K562 (cell line): ENCODE data around the gene BRSK1. TPM values are rescaled to one million over a fixed set of nuclear protein-coding genes. Genes with fewer than 3 reads are reported as not detected.

Source experiments
- ATF1 ChIP-seq, 2 experiments: fragments of 450-650 bp in 1 of 2; IDR thresholded peaks; 2 replicates each; pipeline ENCODE4 v1.6.1; 2016; ENCODE audit warnings: missing compliant biosample characterization in 1 of 2, missing genetic modification characterization in 1 of 2
- DNMT1 ChIP-seq: fragments of 450-650 bp; IDR thresholded peaks from 2 replicates; pipeline ENCODE4 v1.6.1; 2016; ENCODE audit warnings: antibody characterized with exemption, mild to moderate bottlenecking
- JUND ChIP-seq, 2 experiments: IDR thresholded peaks; 2 replicates in 1 of 2; 3 replicates in 1 of 2; pipeline ENCODE4 v1.6.1; 2011; ENCODE audit warnings: borderline replicate concordance in 2 of 2, low read depth in 2 of 2, low read length in 2 of 2, improper control_type of control experiment in 1 of 2, missing biosample characterization in 1 of 2, missing genetic modification characterization in 1 of 2, missing genetic modification reagents in 1 of 2
- LCOR ChIP-seq: sonication (generic); formaldehyde crosslinking; IDR thresholded peaks from 2 replicates; pipeline ENCODE4 v1.8.0; 2022; ENCODE audit warnings: mild to moderate bottlenecking, missing genetic modification reagents
- MECOM ChIP-seq: fragments of 250-450 bp; sonication (Bioruptor Pico); IDR thresholded peaks from 2 replicates; pipeline ENCODE4 v1.8.0; 2022; ENCODE audit warnings: inconsistent platforms
- NCOA1 ChIP-seq: fragments of 450-650 bp; IDR thresholded peaks from 2 replicates; pipeline ENCODE4 v1.6.1; 2016; ENCODE audit warnings: low read depth
- NFE2L1 ChIP-seq: fragments of 450-650 bp; IDR thresholded peaks from 2 replicates; pipeline ENCODE4 v1.6.1; 2016; ENCODE audit warnings: missing genetic modification characterization, low read depth, mild to moderate bottlenecking, missing compliant biosample characterization, moderate library complexity, borderline replicate concordance
- NFXL1 ChIP-seq: fragments of 450-650 bp; formaldehyde crosslinking; IDR thresholded peaks from 2 replicates; pipeline ENCODE4 v1.4.0; 2021; ENCODE audit warnings: mild to moderate bottlenecking
- SAFB ChIP-seq: fragments of 200-400 bp; formaldehyde crosslinking; IDR thresholded peaks from 2 replicates; pipeline ENCODE4 v1.6.1; 2017; ENCODE audit warnings: low read depth, low read length, borderline replicate concordance
- SLC30A9 ChIP-seq: fragments of 250-450 bp; sonication (Bioruptor Pico); IDR thresholded peaks from 2 replicates; pipeline ENCODE4 v1.8.0; 2022; ENCODE audit warnings: mild to moderate bottlenecking, moderate library complexity
- SMARCA5 ChIP-seq: fragments of 450-650 bp; IDR thresholded peaks from 2 replicates; pipeline ENCODE4 v1.6.1; 2016
- SREBF1 ChIP-seq: fragments of 150-350 bp; IDR thresholded peaks from 2 replicates; pipeline ENCODE4 v1.6.1; 2014; ENCODE audit warnings: antibody characterized with exemption, low read depth, low read length, borderline replicate concordance
- TRIM24 ChIP-seq, 2 experiments: fragments of 450-650 bp; IDR thresholded peaks; 2 replicates each; pipeline ENCODE4 v1.6.1; 2016
- WHSC1 ChIP-seq: IDR thresholded peaks from one replicate; pipeline ENCODE4 v1.6.1; 2012; ENCODE audit warnings: low read length, control low read depth, inconsistent platforms
- ZBTB1 ChIP-seq: sonication (generic); formaldehyde crosslinking; IDR thresholded peaks from 2 replicates; pipeline ENCODE4 v1.8.1; 2023; ENCODE audit warnings: missing genetic modification reagents, low read depth, mild to moderate bottlenecking, borderline replicate concordance
- ZNF224 ChIP-seq: sonication (generic); formaldehyde crosslinking; IDR thresholded peaks from 2 replicates; pipeline ENCODE4 v1.8.0; 2022; ENCODE audit warnings: mild to moderate bottlenecking, missing genetic modification reagents
- ZNF354B ChIP-seq: fragments of 250-450 bp; sonication (Bioruptor Pico); IDR thresholded peaks from 2 replicates; pipeline ENCODE4 v1.4.0; 2020
- ZNF717 ChIP-seq: fragments of 250-450 bp; sonication (Bioruptor Pico); IDR thresholded peaks from 2 replicates; pipeline ENCODE4 v1.5.0; 2021
- ZNF77 ChIP-seq: fragments of 250-450 bp; sonication (Bioruptor Pico); IDR thresholded peaks from 2 replicates; pipeline ENCODE4 v1.5.0; 2020
- ZNF830 ChIP-seq: fragments of 250-450 bp; sonication (Bioruptor Pico); IDR thresholded peaks from 2 replicates; pipeline ENCODE4 v1.5.0; 2021; ENCODE audit warnings: mild to moderate bottlenecking
- polyA plus RNA-seq, 8 experiments: library from polyadenylated mRNA; depleted of rRNA in 4 of 8; stranded (reverse) in 5 of 8; unstranded in 3 of 8; fragments of >200 nt; fragmentation: Nextera tagmentation in 2 of 8; fragmentation: Illumina TruSeq in 1 of 8; extraction: Ambion mirVana in 2 of 8; extraction: Trizol in 1 of 8; gene quantifications; 2 replicates each; pipeline versions ENCODE4 v1.2.1 to v1.2.3, GENCODE V29; 2011 to 2014; ENCODE audit warnings: inconsistent platforms in 1 of 8, missing spikeins in 1 of 8
- total RNA-seq, 7 experiments: library from RNA; depleted of rRNA in 6 of 7; stranded (reverse); fragments of >200 nt in 6 of 7; fragmentation: Illumina TruSeq in 2 of 7; extraction: Trizol in 2 of 7; gene quantifications; 2 replicates each; pipeline versions ENCODE4 v1.2.1 to v1.2.3, GENCODE V29; 2011 to 2021; ENCODE audit warnings: low replicate concordance in 1 of 7
- TF ChIP-seq, protein P1 (sequence below), 2 experiments: fragments of 250-450 bp in 1 of 2; fragments of 450-650 bp in 1 of 2; sonication (Bioruptor Pico) in 1 of 2; IDR thresholded peaks; 2 replicates each; pipeline versions ENCODE4 v1.6.1 to v1.8.0; 2016 to 2021; ENCODE audit warnings: mild to moderate bottlenecking in 2 of 2, moderate library complexity in 2 of 2, missing compliant biosample characterization in 1 of 2, missing genetic modification characterization in 1 of 2
- TF ChIP-seq, protein P2 (sequence below): fragments of 450-650 bp; IDR thresholded peaks from 2 replicates; pipeline ENCODE4 v1.6.1; 2017; ENCODE audit warnings: mild to moderate bottlenecking, moderate library complexity
- TF ChIP-seq, protein P3 (sequence below): sonication (generic); formaldehyde crosslinking; IDR thresholded peaks from 2 replicates; pipeline ENCODE4 v1.8.0; 2022; ENCODE audit warnings: mild to moderate bottlenecking, missing genetic modification reagents
- TF ChIP-seq, protein P4 (sequence below): sonication (generic); formaldehyde crosslinking; IDR thresholded peaks from 2 replicates; pipeline ENCODE4 v1.8.0; 2022; ENCODE audit warnings: missing genetic modification reagents, mild to moderate bottlenecking, moderate library complexity, borderline replicate concordance
- TF ChIP-seq, protein P5 (sequence below): sonication (generic); formaldehyde crosslinking; IDR thresholded peaks from 2 replicates; pipeline ENCODE4 v1.8.0; 2023; ENCODE audit warnings: mild to moderate bottlenecking, missing genetic modification reagents

The BRSK1 gene
- total and polyA plus RNA-seq, 9 of the 15 experiments (the other 6 are each of a cell fraction or from before 2014, with no cell fraction given) = 1.7 to 9.3 (median 3.8) TPM; not detected in 2

DNA sequence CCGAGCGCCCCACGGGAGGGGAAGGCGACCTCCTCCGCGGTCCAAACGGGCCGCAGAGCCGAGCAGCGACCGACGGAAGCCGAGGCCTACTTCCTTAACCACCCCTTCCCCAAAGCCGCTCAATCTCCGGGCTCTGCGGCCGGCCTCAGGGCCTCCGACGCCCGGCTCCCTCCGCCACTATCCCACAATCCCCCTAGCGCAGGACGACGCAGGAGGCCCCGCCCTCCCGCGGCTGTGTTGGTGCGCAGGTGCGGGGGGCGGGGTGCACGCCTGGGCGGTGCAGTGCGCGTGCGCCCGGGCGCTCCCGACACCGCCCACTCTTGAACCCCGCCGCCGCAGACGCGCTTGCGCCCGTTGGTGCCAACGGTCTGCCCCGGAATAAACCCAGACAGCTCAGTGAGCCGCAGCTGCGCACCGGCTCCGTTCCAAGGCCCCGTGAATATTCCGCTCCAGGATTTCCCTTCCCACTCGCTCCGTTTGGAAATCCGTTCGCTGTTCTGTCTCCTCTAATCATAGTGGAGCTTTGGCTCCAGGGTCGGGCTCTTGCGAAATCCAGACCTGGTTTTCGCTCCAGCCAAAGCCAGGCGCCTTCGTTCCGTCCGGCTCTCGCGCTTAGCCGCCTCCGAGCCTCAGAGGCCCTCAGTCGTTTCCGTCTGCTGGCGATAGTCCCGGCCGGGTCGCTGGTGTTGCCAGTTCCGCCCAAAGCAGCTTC is 24.8 kb upstream of the BRSK1 start, which contains the start of gene PPP6R1 (continued):
- TF ChIP-seq DNMT1 (no peak), NFE2L1 (tag) (no peak), ZNF224 (no peak), ZNF830 (CRISPR knock-in tag) (no peak), SREBF1 (no peak), SLC30A9 (CRISPR knock-in tag) (no peak), MECOM (CRISPR knock-in tag) (no peak), NFXL1 (no peak), WHSC1 (no peak), TRIM24 (IDR thresholded peaks at IDR 0.05) (peak in 1 of 2 experiments; percentile 55; a peak in 2 of 4 replicates), JUND (IDR thresholded peaks at IDR 0.05; ENCODE audit: borderline replicate concordance, low read depth, low read length) (peak; percentile 90), JUND (tag; IDR thresholded peaks at IDR 0.05; ENCODE audit: borderline replicate concordance, low read depth, low read length) (peak; percentile 85; the same call in 1 of the 3 replicates), LCOR (peak; percentile 99), ATF1 (CRISPR knock-in tag; IDR thresholded peaks at IDR 0.05) (0 out of 2 replicates have a peak, but pooled peaks have one; percentile 15), ATF1 (tag; IDR thresholded peaks at IDR 0.05) (peak; percentile 89), ZNF717 (CRISPR knock-in tag) (no peak), ZBTB1 (CRISPR knock-in tag) (peak; percentile 55; the same call in 1 of the 2 replicates), SAFB (peak; percentile 18), ZNF354B (CRISPR knock-in tag) (no peak), SMARCA5 (no peak), ZNF77 (CRISPR knock-in tag) (no peak), NCOA1 (peak; percentile 85)
- TF ChIP-seq, protein P1, sequence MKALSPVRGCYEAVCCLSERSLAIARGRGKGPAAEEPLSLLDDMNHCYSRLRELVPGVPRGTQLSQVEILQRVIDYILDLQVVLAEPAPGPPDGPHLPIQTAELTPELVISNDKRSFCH (CRISPR knock-in tag; IDR thresholded peaks at IDR 0.05) = no peak
- TF ChIP-seq, protein P1 (tag; IDR thresholded peaks at IDR 0.05) = peak; percentile 45; the same call in 1 of the 2 replicates
- TF ChIP-seq, protein P2, sequence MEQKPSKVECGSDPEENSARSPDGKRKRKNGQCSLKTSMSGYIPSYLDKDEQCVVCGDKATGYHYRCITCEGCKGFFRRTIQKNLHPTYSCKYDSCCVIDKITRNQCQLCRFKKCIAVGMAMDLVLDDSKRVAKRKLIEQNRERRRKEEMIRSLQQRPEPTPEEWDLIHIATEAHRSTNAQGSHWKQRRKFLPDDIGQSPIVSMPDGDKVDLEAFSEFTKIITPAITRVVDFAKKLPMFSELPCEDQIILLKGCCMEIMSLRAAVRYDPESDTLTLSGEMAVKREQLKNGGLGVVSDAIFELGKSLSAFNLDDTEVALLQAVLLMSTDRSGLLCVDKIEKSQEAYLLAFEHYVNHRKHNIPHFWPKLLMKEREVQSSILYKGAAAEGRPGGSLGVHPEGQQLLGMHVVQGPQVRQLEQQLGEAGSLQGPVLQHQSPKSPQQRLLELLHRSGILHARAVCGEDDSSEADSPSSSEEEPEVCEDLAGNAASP = no peak
- TF ChIP-seq, protein P3, sequence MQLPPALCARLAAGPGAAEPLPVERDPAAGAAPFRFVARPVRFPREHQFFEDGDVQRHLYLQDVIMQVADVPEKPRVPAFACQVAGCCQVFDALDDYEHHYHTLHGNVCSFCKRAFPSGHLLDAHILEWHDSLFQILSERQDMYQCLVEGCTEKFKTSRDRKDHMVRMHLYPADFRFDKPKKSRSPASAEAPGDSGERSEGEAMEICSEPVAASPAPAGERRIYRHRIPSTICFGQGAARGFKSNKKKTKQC (CRISPR knock-in tag) = peak; percentile 76
- TF ChIP-seq, protein P4, sequence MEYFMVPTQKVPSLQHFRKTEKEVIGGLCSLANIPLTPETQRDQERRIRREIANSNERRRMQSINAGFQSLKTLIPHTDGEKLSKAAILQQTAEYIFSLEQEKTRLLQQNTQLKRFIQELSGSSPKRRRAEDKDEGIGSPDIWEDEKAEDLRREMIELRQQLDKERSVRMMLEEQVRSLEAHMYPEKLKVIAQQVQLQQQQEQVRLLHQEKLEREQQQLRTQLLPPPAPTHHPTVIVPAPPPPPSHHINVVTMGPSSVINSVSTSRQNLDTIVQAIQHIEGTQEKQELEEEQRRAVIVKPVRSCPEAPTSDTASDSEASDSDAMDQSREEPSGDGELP (CRISPR knock-in tag) = peak; percentile 98
- TF ChIP-seq, protein P5, sequence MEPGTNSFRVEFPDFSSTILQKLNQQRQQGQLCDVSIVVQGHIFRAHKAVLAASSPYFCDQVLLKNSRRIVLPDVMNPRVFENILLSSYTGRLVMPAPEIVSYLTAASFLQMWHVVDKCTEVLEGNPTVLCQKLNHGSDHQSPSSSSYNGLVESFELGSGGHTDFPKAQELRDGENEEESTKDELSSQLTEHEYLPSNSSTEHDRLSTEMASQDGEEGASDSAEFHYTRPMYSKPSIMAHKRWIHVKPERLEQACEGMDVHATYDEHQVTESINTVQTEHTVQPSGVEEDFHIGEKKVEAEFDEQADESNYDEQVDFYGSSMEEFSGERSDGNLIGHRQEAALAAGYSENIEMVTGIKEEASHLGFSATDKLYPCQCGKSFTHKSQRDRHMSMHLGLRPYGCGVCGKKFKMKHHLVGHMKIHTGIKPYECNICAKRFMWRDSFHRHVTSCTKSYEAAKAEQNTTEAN = no peak
